Activated CD8-positive, alpha-beta memory T cell treated with anti-CD3 and anti-CD28 coated beads, Interleukin-2, amount 50 U/mL, for 24 hours (primary cell): ENCODE data around the gene CAMTA1.
"Not testable (repeated sequence)": the region's sequence is repeated elsewhere in the genome, so short reads cannot be mapped to it uniquely, and the experiment has no call there.

Source experiments
- DNase-seq: peaks from one replicate; pipeline ENCODE4 v3.0.0-alpha.2; 2020; ENCODE audit errors: extremely low read depth

The CAMTA1 gene

GRCh38 chr1:7768583-7768982 lies 983.3 kb downstream of the CAMTA1 start:
- no peak for DNase-seq

DNA sequence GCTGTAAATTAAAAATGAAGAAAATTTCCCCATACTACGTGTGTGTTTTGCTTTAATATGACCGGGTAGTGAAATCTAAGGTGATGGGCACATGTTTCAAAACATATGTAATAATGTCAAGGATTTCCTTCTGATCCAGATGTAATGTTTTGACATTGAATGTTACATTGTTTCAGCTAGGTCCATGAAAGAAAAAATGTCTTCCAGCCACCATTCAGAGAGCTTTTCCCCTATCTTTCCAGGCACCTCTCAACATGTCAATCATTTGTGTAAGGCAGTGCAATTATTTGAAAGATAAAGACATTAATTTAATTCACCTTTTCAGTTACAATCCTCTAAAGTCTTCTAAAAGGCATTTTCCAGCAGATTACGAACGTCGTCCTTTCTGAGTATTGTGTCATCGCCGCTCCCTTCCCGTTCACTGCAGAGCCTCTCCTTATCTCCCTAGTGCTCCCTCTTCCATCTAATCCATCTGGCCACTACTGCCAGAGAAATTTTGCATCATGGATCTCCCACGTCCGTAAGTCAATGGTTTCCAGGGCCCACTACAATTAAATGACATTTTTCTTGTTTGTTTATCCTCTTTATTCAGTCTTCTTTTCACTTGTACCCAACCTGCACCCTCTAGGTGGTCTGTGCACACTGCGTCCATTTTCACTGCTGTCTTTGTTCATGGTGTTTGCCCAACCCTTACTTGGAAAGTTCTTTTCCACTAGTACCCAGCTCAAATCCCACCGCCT lies 984.6 kb downstream of the CAMTA1 start:
- no peak for DNase-seq

GRCh38 chr1:7770669-7770996 lies 985.4 kb downstream of the CAMTA1 start:
- no peak for DNase-seq

GRCh38 chr1:7770997-7771822 lies 986.0 kb downstream of the CAMTA1 start, which contains the start of gene VAMP3:
Gene VAMP3 (plus strand): TSS chr1:7771296. CDS start chr1:7771384, 88 bp downstream.
- DNase-seq: peak; percentile 70

DNA sequence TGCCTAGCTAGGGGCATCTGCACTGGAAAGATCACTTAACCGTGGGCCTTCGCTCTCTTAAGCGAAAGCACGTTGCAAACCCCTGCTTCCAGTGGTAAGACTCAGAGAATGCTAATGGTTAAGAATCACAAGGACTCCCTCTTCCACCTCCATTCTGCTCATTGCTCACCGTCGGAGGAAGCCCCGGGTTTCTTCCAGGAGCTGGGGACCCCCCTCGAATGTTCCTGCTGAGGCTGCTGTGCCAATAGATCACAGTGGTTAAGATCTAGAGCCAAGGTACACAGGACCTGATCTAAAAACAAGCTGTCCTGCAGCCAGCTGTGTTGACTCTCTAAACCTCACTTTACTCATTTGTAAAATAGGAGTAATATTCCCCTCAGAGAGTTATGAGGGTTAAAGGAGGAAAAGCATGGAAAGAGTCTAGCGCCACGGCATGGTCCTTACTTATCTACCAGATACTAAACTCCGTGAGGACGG lies 986.6 kb downstream of the CAMTA1 start:
- DNase-seq: no peak

- DNase-seq: no peak
Observed at GRCh38 chr1:7777591-7777990, 992.3 kb downstream of the CAMTA1 start.

GRCh38 chr1:7778133-7778628 lies 992.9 kb downstream of the CAMTA1 start:
- no peak for DNase-seq

DNA sequence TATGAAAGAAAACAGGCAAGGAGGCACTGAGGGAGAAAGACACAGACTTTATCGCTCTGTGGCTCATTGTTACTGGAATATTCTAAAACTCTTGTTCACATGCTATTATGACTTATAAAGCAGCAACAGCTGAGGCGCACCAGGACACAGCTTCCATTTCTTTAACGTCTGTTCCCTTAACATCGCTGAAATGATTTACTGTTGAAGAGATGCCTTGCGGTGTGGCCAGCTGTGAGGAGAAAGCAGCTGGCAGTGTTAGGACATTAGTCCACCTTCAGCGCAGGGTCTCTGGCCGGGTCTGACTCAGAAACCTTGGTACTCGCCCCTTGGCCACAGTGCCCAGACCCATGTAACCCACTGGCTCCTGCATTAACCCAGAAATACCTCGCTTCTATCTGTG lies 995.7 kb downstream of the CAMTA1 start:
- no peak for DNase-seq

DNA sequence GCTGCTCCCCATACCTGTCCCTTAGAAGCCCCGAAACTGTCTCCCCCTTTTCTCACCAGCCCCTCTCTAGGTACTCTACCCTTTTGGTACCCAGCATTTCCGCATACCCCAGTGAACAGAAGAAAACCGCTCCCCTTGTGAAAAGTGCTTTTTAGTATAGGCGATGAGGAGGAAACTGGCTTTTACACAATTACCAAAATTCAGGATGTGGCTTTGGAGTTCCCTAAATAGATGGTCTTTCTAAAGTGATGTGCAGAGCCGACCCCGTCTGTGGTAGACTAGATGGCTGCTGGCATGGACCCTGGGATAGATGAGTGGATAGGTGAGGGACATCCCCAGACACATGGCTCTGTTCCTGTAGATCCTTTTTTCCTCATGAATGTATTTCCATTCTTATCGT lies 996.2 kb downstream of the CAMTA1 start:
- no peak for DNase-seq

- DNase-seq: no peak
Observed at GRCh38 chr1:7781923-7782495, 996.8 kb downstream of the CAMTA1 start.

GRCh38 chr1:7783178-7783711 lies 998.0 kb downstream of the CAMTA1 start:
- DNase-seq: no peak

DNA sequence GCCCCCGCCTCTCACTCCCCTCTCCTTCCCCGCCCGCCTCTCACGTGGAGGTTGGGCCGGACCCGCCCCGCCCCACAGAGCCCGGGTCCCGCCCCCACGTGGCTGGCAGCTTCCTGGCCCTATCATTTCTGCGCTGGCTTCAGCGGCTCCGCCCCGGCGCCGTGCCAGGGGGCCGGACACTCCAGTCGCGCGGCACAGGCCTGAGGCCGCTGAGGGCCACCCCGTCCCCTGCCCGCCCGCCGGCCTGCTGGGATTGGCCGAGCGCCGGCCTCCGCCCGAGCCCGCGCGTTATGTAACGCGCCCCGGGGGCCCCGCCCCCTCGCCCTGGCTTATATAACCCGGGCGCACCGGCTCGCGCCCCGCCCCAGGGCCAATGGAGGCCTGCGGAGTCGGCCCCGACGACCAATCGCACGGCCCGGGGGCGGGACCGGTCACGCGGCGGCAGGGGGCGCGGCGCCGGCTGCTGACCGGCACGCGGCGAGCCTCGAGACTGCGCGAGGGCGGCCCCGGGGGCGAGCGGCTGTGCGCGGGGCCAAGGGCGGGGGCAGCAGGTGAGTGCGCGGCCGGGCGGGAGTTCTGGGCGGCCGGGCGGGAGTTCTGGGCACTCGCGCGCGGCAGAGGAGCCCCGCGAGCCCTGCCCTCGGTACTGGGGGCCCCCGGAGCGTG lies 998.7 kb downstream of the CAMTA1 start, which contains the start of gene PER3:
Gene PER3, plus strand, starts transcription at position 466 of the 666 bp plus-strand sequence. CDS start 587 bp downstream, outside the sequence.
- peak; percentile 66 for DNase-seq

GRCh38 chr1:7784492-7785071 lies 999.3 kb downstream of the CAMTA1 start:
- DNase-seq: no peak

DNA sequence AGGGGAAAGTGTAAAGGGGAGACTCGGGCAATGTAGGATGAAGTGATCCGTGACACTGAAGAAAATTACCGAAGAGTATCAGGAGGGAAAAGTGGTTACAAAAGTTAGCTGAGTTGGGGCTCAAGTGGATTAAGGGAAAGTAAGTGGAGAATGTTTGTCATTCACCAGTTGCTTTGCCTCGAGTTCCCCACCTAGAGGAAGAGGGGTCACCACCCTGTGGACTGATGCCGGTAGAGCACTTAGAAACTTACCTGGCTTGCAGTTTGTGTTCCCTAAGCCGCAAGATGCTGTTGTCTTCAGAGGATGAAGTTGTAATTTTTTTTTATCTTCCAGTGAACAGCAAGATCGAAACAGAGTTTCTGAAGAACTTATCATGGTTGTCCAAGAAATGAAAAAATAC lies 999.9 kb downstream of the CAMTA1 start:
- no peak for DNase-seq

DNA sequence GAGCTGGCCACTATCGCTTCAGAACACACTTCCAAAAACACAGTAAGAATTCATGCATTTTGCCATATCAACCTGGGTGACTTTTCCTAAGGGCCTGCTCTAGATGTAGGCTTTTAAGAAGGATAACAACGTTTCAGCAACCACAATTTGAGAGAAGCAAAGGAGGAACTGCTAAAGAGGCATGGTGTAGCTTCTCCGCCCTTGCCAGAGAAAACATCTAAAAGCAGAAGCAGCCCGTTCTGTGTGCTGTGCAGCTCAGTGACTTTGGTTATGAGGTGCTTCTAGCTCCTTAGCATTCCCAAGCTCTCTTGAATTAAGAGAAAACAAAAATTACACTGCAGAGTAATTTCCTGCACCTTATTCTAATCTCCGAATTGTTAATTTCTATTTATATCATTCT lies 1001.5 kb downstream of the CAMTA1 start:
- no peak for DNase-seq

GRCh38 chr1:7789828-7790227 lies 1004.6 kb downstream of the CAMTA1 start:
- DNase-seq: no peak

DNA sequence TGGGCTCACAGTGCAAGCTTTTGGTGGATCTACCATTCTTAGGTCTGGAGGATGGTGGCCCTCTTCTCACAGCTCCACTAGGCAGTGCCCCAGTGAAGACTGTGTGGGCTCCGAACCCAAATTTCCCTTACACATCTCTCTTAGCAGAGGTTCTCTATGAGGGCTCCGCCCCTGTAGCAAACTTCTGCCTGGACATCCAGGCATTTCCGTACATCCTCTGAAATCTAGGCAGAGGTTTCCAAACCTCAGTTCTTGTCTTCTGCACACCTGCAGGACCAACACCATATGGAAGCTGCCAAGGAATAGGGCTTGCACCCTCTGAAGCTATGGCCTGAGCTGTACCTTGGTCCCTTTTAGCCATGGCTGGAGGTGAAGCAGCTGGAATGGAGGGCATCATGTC lies 1005.8 kb downstream of the CAMTA1 start:
- not testable (repeated sequence) for DNase-seq

DNA sequence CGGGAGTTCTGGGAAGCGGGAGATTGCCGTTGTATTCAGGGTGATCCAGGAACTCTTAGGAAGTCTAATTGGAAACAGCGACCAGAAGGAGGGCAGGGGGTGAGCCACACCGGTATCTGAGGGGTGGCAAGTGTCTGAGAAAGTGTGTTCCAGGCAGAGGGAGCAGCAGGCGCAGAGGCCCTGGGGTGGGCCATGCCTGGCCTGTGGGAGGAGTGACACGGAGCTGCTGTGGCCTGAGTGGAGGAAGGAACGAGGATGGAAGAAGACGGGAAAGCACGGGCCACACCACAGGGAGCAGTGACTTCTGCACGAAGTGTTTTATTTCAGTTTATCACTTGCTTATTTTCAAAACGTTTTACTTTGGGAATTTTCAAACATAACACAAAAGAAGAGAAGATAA lies 1010.2 kb downstream of the CAMTA1 start:
- no peak for DNase-seq

GRCh38 chr1:7805460-7805859 lies 1020.2 kb downstream of the CAMTA1 start:
- no peak for DNase-seq

GRCh38 chr1:7808253-7808844 lies 1023.1 kb downstream of the CAMTA1 start:
- no peak for DNase-seq

- no peak for DNase-seq
Observed at GRCh38 chr1:7809742-7810141, 1024.5 kb downstream of the CAMTA1 start.
